Tibial artery (tissue), 4 donors: ENCODE results near the gene SEC22A.

Experiments used
- DNase-seq, 2 donors: peaks; one replicate each; pipeline ENCODE4 v3.0.0-alpha.2; 2019
- H3K27ac ChIP-seq, 2 donors: fragments of 200-600 bp; sonication (generic) in 1 of 2; 1 replicate in 1 of 2; 2 replicates in 1 of 2; pipeline ENCODE4 v1.5.1; 2018 to 2019; ENCODE audit warnings: mild to moderate bottlenecking in 1 of 2
- H3K27me3 ChIP-seq, 2 donors: fragments of 200-600 bp; sonication (generic) in 1 of 2; one replicate each; pipeline versions ENCODE4 v1.5.1 to v1.6.0; 2016 to 2019
- H3K36me3 ChIP-seq, 3 donors: fragments of 200-600 bp; sonication (generic) in 2 of 3; one replicate each; pipeline ENCODE4 v1.5.1; 2016 to 2019; ENCODE audit warnings: mild to moderate bottlenecking in 2 of 3
- H3K4me1 ChIP-seq, 4 donors: fragments of 200-600 bp; sonication (generic) in 2 of 4; 1 replicate in 3 of 4; 2 replicates in 1 of 4; pipeline ENCODE4 v1.5.1; 2016 to 2019
- H3K4me3 ChIP-seq, 2 donors: fragments of 200-600 bp; sonication (generic) in 1 of 2; 1 replicate in 1 of 2; 2 replicates in 1 of 2; pipeline ENCODE4 v1.5.1; 2018 to 2019; ENCODE audit warnings: mild to moderate bottlenecking in 2 of 2
- H3K9me3 ChIP-seq, 3 donors: fragments of 200-600 bp; sonication (generic) in 1 of 3; one replicate each; pipeline ENCODE4 v1.5.1; 2016 to 2019
- intact Hi-C: fragments of 100-400 bp; cut with DNase I; formaldehyde crosslinking; loops from one replicate; pipeline ENCODE4 v1.15.0; 2023; ENCODE audit warnings: low total_unique reads
- TF ChIP-seq, protein P1 (sequence below), 2 experiments: fragments of 200-600 bp in 1 of 2; fragments of 450-650 bp in 1 of 2; IDR thresholded peaks; one replicate each; pipeline ENCODE4 v1.5.1; 2017 to 2019; ENCODE audit warnings: antibody characterized with exemption in 2 of 2, mild to moderate bottlenecking in 1 of 2, moderate library complexity in 1 of 2

Gene SEC22A

DNA sequence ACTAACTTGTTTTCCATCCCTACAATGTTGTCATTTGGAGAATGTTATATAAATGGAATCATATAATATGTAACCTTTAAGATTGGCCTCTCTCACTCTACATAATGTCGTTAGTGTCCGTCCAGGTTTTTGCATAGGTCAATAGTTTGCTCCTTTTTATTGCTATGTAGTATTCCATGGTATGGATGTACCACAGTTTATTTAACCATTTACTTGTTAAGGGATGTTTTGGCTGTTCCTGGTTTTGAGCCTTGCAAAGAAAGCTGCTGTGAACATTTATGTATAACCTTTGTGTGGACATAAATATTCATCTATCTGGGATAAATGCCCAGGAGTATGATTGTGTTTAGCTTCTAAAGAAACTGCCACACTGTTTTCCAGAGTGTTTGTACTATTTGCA lies 34.1 kb upstream of the SEC22A start:
- Histone ChIP-seq H3K4me1 (no peaks in the 10 kb centered on the region), H3K27ac (no peak overlapping the region), H3K4me3 (no peak overlapping the region), H3K27me3 (no peaks in the 10 kb centered on the region), H3K36me3 (peaks cover 25 to 37% (median 29%) of the 10 kb centered on the region in 3 donors), H3K9me3 (no peaks in the 10 kb centered on the region)
- DNase-seq: no peak
- TF ChIP-seq, protein P1, sequence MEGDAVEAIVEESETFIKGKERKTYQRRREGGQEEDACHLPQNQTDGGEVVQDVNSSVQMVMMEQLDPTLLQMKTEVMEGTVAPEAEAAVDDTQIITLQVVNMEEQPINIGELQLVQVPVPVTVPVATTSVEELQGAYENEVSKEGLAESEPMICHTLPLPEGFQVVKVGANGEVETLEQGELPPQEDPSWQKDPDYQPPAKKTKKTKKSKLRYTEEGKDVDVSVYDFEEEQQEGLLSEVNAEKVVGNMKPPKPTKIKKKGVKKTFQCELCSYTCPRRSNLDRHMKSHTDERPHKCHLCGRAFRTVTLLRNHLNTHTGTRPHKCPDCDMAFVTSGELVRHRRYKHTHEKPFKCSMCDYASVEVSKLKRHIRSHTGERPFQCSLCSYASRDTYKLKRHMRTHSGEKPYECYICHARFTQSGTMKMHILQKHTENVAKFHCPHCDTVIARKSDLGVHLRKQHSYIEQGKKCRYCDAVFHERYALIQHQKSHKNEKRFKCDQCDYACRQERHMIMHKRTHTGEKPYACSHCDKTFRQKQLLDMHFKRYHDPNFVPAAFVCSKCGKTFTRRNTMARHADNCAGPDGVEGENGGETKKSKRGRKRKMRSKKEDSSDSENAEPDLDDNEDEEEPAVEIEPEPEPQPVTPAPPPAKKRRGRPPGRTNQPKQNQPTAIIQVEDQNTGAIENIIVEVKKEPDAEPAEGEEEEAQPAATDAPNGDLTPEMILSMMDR (IDR thresholded peaks at IDR 0.05): no peak
- intact Hi-C loops: no loop called here

DNA sequence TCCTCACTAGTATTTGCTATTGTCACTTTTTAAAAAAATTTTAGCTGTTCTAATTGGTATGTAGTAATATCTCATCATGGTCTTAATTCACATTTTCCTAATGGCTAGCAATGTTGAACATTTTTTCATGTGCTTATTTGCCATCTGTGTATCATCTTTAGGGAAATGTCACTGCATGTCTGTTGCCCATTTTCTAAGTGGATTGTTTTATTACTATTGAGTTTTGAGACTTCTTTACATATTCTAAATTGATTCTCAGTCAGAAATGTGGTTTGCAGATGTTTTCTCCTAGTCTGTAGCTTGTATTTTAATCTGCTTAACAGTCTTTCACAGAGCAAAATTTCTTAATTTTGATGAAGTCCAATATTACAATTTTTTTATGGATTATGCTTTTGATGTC lies 33.6 kb upstream of the SEC22A start:
- Histone ChIP-seq H3K9me3 (no peaks in the 10 kb centered on the region), H3K4me3 (no peak overlapping the region), H3K36me3 (peaks cover 21 to 33% (median 24%) of the 10 kb centered on the region in 3 donors), H3K27ac (no peak overlapping the region), H3K4me1 (no peaks in the 10 kb centered on the region), H3K27me3 (no peaks in the 10 kb centered on the region)
- TF ChIP-seq, protein P1 (IDR thresholded peaks at IDR 0.05): no peak
- intact Hi-C loops: no loop called here
- DNase-seq: no peak

DNA sequence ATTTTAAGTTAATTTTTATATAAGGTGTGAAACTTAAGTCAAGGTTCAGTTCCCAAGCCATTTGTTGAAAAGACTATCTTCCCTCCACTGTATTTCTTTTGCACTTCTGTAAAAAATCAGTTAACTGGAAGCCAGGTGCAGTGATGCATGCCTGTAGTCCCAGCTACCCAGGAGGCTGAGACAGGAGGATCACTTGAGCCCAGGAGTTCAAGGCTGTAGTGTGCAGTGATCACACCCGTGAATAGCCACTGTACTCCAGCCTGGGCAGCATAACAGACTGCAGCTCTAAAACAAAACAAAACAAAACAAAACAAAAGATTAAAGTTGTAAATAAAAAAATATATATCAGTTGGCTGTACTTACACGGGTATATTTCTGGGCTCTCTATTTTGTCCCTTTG lies 33.1 kb upstream of the SEC22A start:
- H3K27ac ChIP-seq: no peak overlapping the region
- no peaks in the 10 kb centered on the region for H3K27me3 ChIP-seq
- intact Hi-C loops: no loop called here
- no peaks in the 10 kb centered on the region for H3K9me3 ChIP-seq
- no peak for DNase-seq
- TF ChIP-seq, protein P1 (IDR thresholded peaks at IDR 0.05): no peak
- no peaks in the 10 kb centered on the region for H3K4me1 ChIP-seq
- H3K36me3 ChIP-seq: peaks cover 17 to 29% (median 20%) of the 10 kb centered on the region in 3 donors
- no peak overlapping the region for H3K4me3 ChIP-seq

DNA sequence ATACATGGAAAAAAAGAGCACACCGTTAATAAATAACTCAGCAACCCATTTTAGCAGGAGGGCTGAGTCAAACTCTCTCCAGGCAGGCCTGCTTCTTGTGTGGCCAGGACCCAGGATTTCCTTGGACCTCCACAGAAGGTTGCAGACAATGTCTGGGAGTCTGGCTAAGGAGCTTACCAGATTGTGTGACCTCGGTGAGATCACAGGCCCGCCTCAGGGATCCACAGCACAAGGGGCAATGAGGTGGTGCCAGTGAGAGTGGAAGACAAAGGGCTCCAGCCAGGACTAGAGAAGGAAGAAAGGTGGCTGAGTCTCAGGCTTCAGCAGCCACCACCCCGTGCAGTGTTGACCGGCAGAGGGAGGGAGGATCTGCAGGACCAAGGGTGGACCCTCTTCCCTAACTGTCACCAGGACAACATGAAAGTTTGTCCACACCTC lies 32.2 kb upstream of the SEC22A start:
- peaks cover 10 to 21% (median 12%) of the 10 kb centered on the region in 3 donors for H3K36me3 ChIP-seq
- intact Hi-C loops: no loop called here
- H3K27ac ChIP-seq: no peak overlapping the region
- DNase-seq: no peak
- no peaks in the 10 kb centered on the region for H3K27me3 ChIP-seq
- H3K4me1 ChIP-seq: no peaks in the 10 kb centered on the region
- TF ChIP-seq, protein P1 (IDR thresholded peaks at IDR 0.05): no peak
- no peak overlapping the region for H3K4me3 ChIP-seq
- H3K9me3 ChIP-seq: no peaks in the 10 kb centered on the region

DNA sequence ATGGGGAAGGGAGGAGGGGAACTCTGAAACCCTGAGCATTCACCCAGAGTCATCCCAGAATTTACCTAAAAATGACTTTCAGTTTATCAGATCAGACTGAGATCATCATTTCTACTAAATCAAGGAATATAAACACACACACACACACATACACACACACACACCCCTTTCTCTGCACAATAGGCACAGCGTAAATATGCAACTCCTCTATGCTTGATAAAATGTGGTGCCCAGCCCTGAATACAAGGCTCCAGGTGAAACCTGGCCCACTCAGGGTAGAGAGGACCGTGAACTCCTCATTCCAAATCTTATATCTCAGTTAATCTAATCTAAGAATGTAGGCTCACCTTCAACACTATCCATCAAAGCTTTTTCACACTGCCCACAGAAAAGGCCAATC lies 31.8 kb upstream of the SEC22A start:
- no peaks in the 10 kb centered on the region for H3K27me3 ChIP-seq
- no peak for DNase-seq
- intact Hi-C loops: no loop called here
- no peaks in the 10 kb centered on the region for H3K9me3 ChIP-seq
- TF ChIP-seq, protein P1 (IDR thresholded peaks at IDR 0.05): no peak
- no peak overlapping the region for H3K27ac ChIP-seq
- H3K36me3 ChIP-seq: peaks cover 6 to 16% (median 7%) of the 10 kb centered on the region in 3 donors
- no peaks in the 10 kb centered on the region for H3K4me1 ChIP-seq
- H3K4me3 ChIP-seq: no peak overlapping the region

DNA sequence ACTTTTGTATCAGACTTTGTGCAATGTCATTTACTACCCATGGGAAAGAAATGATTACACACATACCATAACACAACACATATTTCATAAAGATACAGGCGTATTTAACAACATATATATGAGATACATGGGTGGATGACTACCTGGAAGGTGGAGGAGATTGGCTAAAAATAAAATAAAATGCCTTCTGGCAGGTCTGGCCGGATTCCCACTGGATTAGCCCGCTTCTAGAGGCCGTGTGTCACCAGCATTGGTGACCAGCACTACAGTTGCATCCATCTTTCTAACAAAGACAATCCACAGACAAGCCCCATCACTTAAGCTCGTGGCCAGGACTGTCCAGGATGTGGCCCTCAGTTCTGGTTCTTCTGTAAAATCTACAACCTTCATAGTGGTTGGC lies 21.0 kb upstream of the SEC22A start:
- H3K27ac ChIP-seq: no peak overlapping the region
- H3K9me3 ChIP-seq: no peaks in the 10 kb centered on the region
- H3K27me3 ChIP-seq: no peaks in the 10 kb centered on the region
- H3K36me3 ChIP-seq: peaks cover 0 to 4% (median 0%) of the 10 kb centered on the region in 3 donors
- DNase-seq: no peak
- no peak overlapping the region for H3K4me3 ChIP-seq
- intact Hi-C loops: no loop called here
- TF ChIP-seq, protein P1 (IDR thresholded peaks at IDR 0.05): no peak
- H3K4me1 ChIP-seq: no peaks in the 10 kb centered on the region
